ENCODE results near the gene MAEA. TPM values are rescaled to one million over a fixed set of nuclear protein-coding genes. Genes with fewer than 3 reads are reported as not detected.

MAEA gene
- polyA plus RNA-seq, 1 experiment: 73.3 TPM

DNA sequence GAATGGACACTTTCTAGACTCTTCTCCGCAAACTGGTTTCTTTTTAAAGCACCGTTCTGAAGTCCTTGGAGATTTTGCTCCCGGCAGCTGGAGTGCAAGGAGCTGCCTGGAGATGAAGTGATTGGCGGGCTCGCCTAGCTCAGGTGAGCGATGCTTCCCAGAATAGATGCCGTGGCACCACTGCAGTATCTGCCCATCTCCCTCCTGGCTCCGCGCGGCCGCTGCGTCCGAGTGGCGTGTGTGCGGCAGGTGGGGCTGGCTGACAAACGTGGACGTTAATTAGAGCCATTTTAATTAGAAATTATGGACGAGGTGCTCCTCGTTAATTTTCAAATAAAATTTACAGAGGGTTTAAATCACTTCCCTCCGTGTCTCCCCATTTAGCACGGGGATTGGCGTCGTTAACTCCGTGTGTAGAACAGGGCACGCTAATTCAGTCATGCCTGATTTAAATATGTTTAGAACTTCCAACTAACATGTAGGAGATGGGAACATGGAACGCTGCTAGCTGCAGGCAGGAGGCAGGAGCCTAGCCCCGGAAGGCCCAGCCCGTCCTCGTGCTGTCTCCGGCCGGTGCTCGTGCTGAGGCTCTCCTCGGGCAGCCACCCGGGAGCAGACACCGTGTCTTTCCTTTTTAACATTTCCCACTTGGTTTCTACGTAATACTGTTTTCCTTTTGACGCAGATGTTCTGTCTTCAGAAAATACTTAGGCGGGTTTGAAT is 68.9 kb downstream of the MAEA start:
- ChIA-PET POLR2A (no interaction called here), CTCF (no interaction called here)
- Histone ChIP-seq H3K9me3 (ENCODE audit: control insufficient read depth, insufficient read depth, low read length) (peaks cover 3% of the 10 kb centered on the region; the same call in 1 of the 2 replicates), H3K4me3 (ENCODE audit: low read depth, low read length) (no peak overlapping the region), H3K27ac (ENCODE audit: low read depth, low read length) (no peak overlapping the region), H3K27me3 (ENCODE audit: control insufficient read depth, insufficient read depth, low read length) (no peaks in the 10 kb centered on the region)
- TF ChIP-seq, protein P1, sequence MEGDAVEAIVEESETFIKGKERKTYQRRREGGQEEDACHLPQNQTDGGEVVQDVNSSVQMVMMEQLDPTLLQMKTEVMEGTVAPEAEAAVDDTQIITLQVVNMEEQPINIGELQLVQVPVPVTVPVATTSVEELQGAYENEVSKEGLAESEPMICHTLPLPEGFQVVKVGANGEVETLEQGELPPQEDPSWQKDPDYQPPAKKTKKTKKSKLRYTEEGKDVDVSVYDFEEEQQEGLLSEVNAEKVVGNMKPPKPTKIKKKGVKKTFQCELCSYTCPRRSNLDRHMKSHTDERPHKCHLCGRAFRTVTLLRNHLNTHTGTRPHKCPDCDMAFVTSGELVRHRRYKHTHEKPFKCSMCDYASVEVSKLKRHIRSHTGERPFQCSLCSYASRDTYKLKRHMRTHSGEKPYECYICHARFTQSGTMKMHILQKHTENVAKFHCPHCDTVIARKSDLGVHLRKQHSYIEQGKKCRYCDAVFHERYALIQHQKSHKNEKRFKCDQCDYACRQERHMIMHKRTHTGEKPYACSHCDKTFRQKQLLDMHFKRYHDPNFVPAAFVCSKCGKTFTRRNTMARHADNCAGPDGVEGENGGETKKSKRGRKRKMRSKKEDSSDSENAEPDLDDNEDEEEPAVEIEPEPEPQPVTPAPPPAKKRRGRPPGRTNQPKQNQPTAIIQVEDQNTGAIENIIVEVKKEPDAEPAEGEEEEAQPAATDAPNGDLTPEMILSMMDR (IDR thresholded peaks at IDR 0.05; ENCODE audit: low read depth, low read length): no peak
- no peak for DNase-seq (ENCODE audit: low read depth, low spot score)

DNA sequence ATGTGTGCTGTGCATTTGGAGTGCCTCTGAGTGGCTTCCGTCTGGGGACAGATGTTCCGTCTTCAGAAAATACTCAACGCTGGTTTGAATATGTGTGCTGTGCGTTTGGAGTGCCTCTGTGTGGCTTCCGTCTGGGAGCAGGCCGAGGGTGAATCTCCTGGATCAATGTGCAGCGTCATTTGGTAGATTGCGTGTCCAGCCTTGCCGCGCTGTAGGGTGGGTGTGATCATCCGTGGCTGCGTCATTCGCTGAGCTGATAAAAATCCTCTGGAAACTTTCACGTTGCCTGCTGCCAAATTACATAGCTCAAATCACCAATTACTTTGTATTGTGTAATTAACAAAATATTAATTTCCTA is 69.4 kb downstream of the MAEA start:
- ChIA-PET CTCF (no interaction called here), POLR2A (no interaction called here)
- TF ChIP-seq, protein P1 (IDR thresholded peaks at IDR 0.05; ENCODE audit: low read depth, low read length): no peak
- H3K9me3 ChIP-seq (ENCODE audit: control insufficient read depth, insufficient read depth, low read length): peaks cover 3% of the 10 kb centered on the region; the same call in 1 of the 2 replicates
- H3K4me3 ChIP-seq (ENCODE audit: low read depth, low read length): no peak overlapping the region
- no peak for DNase-seq (ENCODE audit: low read depth, low spot score)
- no peaks in the 10 kb centered on the region for H3K27me3 ChIP-seq (ENCODE audit: control insufficient read depth, insufficient read depth, low read length)
- H3K27ac ChIP-seq (ENCODE audit: low read depth, low read length): no peak overlapping the region

DNA sequence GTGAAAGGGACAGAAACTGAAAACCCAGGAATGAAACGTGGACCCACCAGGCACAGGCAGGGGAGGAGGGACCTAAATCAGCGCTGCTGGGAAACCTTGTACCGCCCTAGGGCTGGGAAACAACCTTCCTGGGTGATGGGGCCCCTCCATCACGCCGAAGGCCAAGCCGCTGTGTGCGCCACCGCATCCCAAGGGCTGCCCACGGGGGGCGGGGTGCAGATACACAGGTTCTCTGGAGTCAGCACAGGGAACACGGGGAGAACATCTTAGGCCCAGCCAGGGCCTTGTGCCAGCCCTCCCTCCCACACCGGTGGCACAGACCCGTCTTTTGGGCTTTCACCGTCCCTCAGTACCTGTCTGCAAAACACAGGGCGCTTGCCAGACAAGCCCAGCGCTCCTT is 70.3 kb downstream of the MAEA start:
- Histone ChIP-seq H3K9me3 (ENCODE audit: control insufficient read depth, insufficient read depth, low read length) (peaks cover 3% of the 10 kb centered on the region; the same call in 1 of the 2 replicates), H3K27me3 (ENCODE audit: control insufficient read depth, insufficient read depth, low read length) (no peaks in the 10 kb centered on the region), H3K27ac (ENCODE audit: low read depth, low read length) (peak overlapping the region; percentile 31), H3K4me3 (ENCODE audit: low read depth, low read length) (no peak overlapping the region)
- POLR2A ChIA-PET: no interaction called here
- TF ChIP-seq, protein P1 (IDR thresholded peaks at IDR 0.05; ENCODE audit: low read depth, low read length): no peak
- DNase-seq (ENCODE audit: low read depth, low spot score): no peak
- CTCF ChIA-PET: interaction anchor here (0.9 kb wide), 1 partner anchor 14 kb away, joined by 3 read pairs; no protein-coding TSS in a partner anchor

DNA sequence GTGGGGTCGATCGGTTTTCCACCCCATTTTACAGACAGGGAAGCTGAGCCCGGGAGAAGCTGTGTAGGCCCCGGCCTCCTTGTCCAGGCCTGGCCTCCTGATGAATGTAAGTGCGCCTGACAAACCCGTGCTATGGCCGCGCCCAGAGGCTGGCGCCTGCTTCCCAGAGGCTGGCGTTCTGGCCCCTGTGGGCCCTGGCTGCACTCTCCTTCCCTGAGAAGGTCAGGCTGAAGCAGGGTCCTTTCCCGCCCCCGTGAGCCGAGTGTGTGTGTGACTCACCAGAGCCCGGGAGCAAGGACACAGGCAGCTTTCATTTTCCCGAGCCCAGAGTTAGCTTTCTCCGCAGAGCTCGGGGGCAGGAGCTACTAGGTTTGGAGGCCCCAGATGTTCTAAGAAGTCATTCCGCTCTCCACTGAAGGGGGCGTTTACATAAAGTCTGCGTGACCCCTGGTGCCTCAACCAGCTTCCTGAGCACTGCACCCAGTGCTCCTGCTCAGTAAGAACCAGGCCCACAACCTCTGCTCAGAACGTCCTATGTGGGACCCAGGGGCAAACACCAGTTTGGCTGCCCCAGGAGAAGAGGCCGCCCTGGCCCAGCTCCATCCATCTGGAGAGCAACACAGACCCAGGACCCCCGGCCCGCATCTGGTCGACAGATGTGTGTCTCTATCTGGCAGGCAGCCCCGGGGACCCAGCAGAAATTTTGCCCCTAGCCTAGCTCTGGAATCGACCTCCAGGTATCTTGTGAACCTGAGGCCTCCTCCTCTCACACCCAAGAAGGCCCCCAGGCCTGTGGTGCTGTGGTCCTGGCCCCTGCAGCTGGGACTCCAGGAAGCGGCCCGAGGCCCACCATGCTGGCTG is 71.0 kb downstream of the MAEA start:
- CTCF ChIA-PET: interaction anchor here (0.9 kb wide), 1 partner anchor 15 kb away, joined by 3 read pairs; no protein-coding TSS in a partner anchor
- peak; percentile 18 for DNase-seq (ENCODE audit: low read depth, low spot score)
- no peaks in the 10 kb centered on the region for H3K27me3 ChIP-seq (ENCODE audit: control insufficient read depth, insufficient read depth, low read length)
- peaks cover 3% of the 10 kb centered on the region; the same call in 1 of the 2 replicates for H3K9me3 ChIP-seq (ENCODE audit: control insufficient read depth, insufficient read depth, low read length)
- no peak overlapping the region for H3K4me3 ChIP-seq (ENCODE audit: low read depth, low read length)
- POLR2A ChIA-PET: interaction anchor here (1.1 kb wide), 1 partner anchor 13 kb away, joined by 3 read pairs; no protein-coding TSS in a partner anchor
- peak overlapping the region; percentile 31 for H3K27ac ChIP-seq (ENCODE audit: low read depth, low read length)
- TF ChIP-seq, protein P1 (IDR thresholded peaks at IDR 0.05; ENCODE audit: low read depth, low read length): no peak
